ENCODE data around the gene RAI1.

DNA sequence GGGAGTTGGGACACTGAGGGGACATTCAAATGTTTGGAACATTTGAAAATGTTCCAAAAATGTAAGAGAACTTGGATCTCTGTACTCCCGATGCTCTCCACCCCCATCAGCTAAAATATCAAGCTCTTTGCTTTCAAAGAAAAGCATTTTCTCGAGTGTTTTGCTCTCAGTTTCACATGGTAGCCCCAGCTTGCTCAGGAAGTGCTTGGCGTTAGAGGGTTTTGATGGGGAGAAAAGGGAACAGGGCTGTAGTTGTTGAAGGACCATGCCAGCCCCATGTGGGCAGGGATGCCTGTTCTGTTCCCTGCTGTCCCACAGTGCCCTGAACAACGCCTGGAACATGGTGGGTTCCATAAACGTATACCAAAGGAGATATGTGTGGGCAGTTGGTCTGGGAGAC, 37.0 kb downstream of the RAI1 start:
- TF ChIP-seq, protein P1, sequence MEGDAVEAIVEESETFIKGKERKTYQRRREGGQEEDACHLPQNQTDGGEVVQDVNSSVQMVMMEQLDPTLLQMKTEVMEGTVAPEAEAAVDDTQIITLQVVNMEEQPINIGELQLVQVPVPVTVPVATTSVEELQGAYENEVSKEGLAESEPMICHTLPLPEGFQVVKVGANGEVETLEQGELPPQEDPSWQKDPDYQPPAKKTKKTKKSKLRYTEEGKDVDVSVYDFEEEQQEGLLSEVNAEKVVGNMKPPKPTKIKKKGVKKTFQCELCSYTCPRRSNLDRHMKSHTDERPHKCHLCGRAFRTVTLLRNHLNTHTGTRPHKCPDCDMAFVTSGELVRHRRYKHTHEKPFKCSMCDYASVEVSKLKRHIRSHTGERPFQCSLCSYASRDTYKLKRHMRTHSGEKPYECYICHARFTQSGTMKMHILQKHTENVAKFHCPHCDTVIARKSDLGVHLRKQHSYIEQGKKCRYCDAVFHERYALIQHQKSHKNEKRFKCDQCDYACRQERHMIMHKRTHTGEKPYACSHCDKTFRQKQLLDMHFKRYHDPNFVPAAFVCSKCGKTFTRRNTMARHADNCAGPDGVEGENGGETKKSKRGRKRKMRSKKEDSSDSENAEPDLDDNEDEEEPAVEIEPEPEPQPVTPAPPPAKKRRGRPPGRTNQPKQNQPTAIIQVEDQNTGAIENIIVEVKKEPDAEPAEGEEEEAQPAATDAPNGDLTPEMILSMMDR (IDR thresholded peaks at IDR 0.05; ENCODE audit: insufficient read depth, low read depth, low read length) = no peak
- no peak for TF ChIP-seq EZH2 (IDR thresholded peaks at IDR 0.05; ENCODE audit: insufficient read depth, low read length)
